K562 (cell line): ENCODE data around the gene CACNA1I. TPM values are rescaled to one million over a fixed set of nuclear protein-coding genes. Genes with fewer than 3 reads are reported as not detected.

Source experiments
- ATAC-seq: fragments of 200-7000 bp; cut with Tn5 transposase; 3 replicates; pipeline ENCODE4 v1.9.1; 2020; ENCODE audit warnings: moderate library complexity
- BruUV-seq: library from RNA; stranded (reverse); fragments of 400-500 nt; replicated peaks from 2 replicates; lab custom pipeline; 2021; lab: Mats Ljungman, UMichigan
- CTCF ChIA-PET: fragments of 300-600 bp; formaldehyde crosslinking; extraction: SDS; loops from one replicate; lab custom pipeline; 2021; ENCODE audit warnings: low intra/inter-chr PET ratio; lab: Yijun Ruan, JAX
- POLR2A ChIA-PET: fragments of 300-600, 350-650 bp; sonication (Branson Sonifier 250); formaldehyde crosslinking; extraction: SDS; loops from one replicate; lab custom pipeline; 2021; ENCODE audit warnings: antibody characterized with exemption, inconsistent platforms; lab: Yijun Ruan, JAX
- DNase-seq, 4 experiments: peaks; one replicate each; pipeline versions ENCODE4 v3.0.0 to v3.0.0-alpha.2; 2011 to 2018; ENCODE audit warnings: low spot score in 3 of 4, mixed read lengths in 3 of 4; ENCODE audit errors: extremely low read depth in 1 of 4
- FAIRE-seq: peaks from 2 replicates; lab custom pipeline; 2011; peaks lifted over from hg19 to GRCh38; lab: Jason Lieb, UNC
- H2AFZ ChIP-seq: 2 replicates; pipeline ENCODE4 v1.6.0; 2011; ENCODE audit warnings: low read depth, low read length, control low read depth, inconsistent platforms
- H3K27ac ChIP-seq: fragments of 200-600 bp; 3 replicates; pipeline ENCODE4 v1.8.0; 2011; ENCODE audit warnings: low read depth, mild to moderate bottlenecking, control low read depth, inconsistent platforms, low read length, moderate library complexity, mixed read lengths; ENCODE audit errors: extremely low read depth
- H3K27me3 ChIP-seq, 2 experiments: fragments of 300-600 bp in 1 of 2; 2 replicates in 1 of 2; 3 replicates in 1 of 2; pipeline versions ENCODE4 v1.6.0 to v1.8.0; 2011; ENCODE audit warnings: inconsistent platforms in 2 of 2, low read length in 2 of 2, mild to moderate bottlenecking in 1 of 2, mixed read lengths in 1 of 2, moderate library complexity in 1 of 2; ENCODE audit not compliant: control insufficient read depth in 2 of 2, insufficient read depth in 2 of 2
- H3K36me3 ChIP-seq: fragments of 300-600 bp; 3 replicates; pipeline ENCODE4 v1.8.0; 2011; ENCODE audit warnings: mild to moderate bottlenecking, low read length, inconsistent platforms; ENCODE audit not compliant: control insufficient read depth, insufficient read depth
- H3K4me1 ChIP-seq, 2 experiments: fragments of 200-600 bp in 1 of 2; replicated peaks in 1 of 2; 2 replicates in 1 of 2; 3 replicates in 1 of 2; pipeline versions ENCODE4 v1.5.1 to v1.8.0; 2011; ENCODE audit warnings: inconsistent platforms in 2 of 2, low read length in 2 of 2, mild to moderate bottlenecking in 1 of 2, mixed read lengths in 1 of 2, moderate library complexity in 1 of 2; ENCODE audit not compliant: control insufficient read depth in 2 of 2, insufficient read depth in 2 of 2
- H3K4me2 ChIP-seq: 2 replicates; pipeline ENCODE4 v1.6.1; 2011; ENCODE audit warnings: low read length, control low read depth, inconsistent platforms, mixed read lengths; ENCODE audit not compliant: insufficient read depth
- H3K4me3 ChIP-seq: fragments of 200-600 bp; sonication (generic), shearing (Covaris generic); 2 replicates; pipeline ENCODE4 v1.5.1; 2016; ENCODE audit warnings: control low read depth, inconsistent platforms
- H3K79me2 ChIP-seq: fragments of 200-600 bp; 3 replicates; pipeline ENCODE4 v1.8.0; 2011; ENCODE audit warnings: low read length, inconsistent platforms; ENCODE audit not compliant: control insufficient read depth, insufficient read depth
- H3K9ac ChIP-seq, 2 experiments: 2 replicates each; pipeline versions ENCODE4 v1.6.0 to v1.6.1; 2011; ENCODE audit warnings: low read depth in 2 of 2, low read length in 2 of 2, control low read depth in 1 of 2, inconsistent platforms in 1 of 2, mild to moderate bottlenecking in 1 of 2, mixed read lengths in 1 of 2; ENCODE audit not compliant: insufficient read depth in 1 of 2
- H3K9me1 ChIP-seq: one replicate; pipeline ENCODE4 v1.6.0; 2011; ENCODE audit warnings: inconsistent platforms, mild to moderate bottlenecking, low read length, moderate library complexity; ENCODE audit not compliant: control insufficient read depth, insufficient read depth
- H3K9me3 ChIP-seq: replicated peaks from 2 replicates; pipeline ENCODE4 v1.5.1; 2011; ENCODE audit warnings: low read depth, low read length, inconsistent platforms; ENCODE audit not compliant: control insufficient read depth, insufficient read depth
- H4K20me1 ChIP-seq: replicated peaks from 2 replicates; pipeline ENCODE4 v1.6.1; 2011; ENCODE audit warnings: low read length, inconsistent platforms, mixed read lengths; ENCODE audit not compliant: control insufficient read depth, insufficient read depth
- CCAR2 ChIP-seq: fragments of 200-400 bp; formaldehyde crosslinking; IDR thresholded peaks from 2 replicates; pipeline ENCODE4 v1.6.1; 2017; ENCODE audit warnings: mild to moderate bottlenecking, low read depth, low read length
- DNMT1 ChIP-seq: fragments of 450-650 bp; IDR thresholded peaks from 2 replicates; pipeline ENCODE4 v1.6.1; 2016; ENCODE audit warnings: antibody characterized with exemption, mild to moderate bottlenecking
- HDAC1 ChIP-seq, 2 experiments: fragments of 450-650 bp; IDR thresholded peaks; 2 replicates each; pipeline ENCODE4 v1.6.1; 2016 to 2017; ENCODE audit warnings: inconsistent platforms in 1 of 2, mild to moderate bottlenecking in 1 of 2, moderate library complexity in 1 of 2
- KAT8 ChIP-seq: fragments of 450-650 bp; IDR thresholded peaks from 2 replicates; pipeline ENCODE4 v1.6.1; 2016; ENCODE audit warnings: low read depth, mild to moderate bottlenecking
- POLR2AphosphoS5 ChIP-seq: IDR thresholded peaks from 2 replicates; pipeline ENCODE4 v1.6.1; 2011; ENCODE audit warnings: mild to moderate bottlenecking, low read depth, low read length, moderate library complexity; ENCODE audit not compliant: control insufficient read depth, insufficient read depth
- RFX1 ChIP-seq: fragments of 450-650 bp; IDR thresholded peaks from 2 replicates; pipeline ENCODE4 v1.6.1; 2016; ENCODE audit warnings: mild to moderate bottlenecking, moderate library complexity
- SIX5 ChIP-seq, 2 experiments: IDR thresholded peaks; 2 replicates each; pipeline ENCODE4 v1.6.1; 2011; ENCODE audit warnings: low read length in 2 of 2, borderline replicate concordance in 1 of 2, low read depth in 1 of 2, mild to moderate bottlenecking in 1 of 2, moderate library complexity in 1 of 2; ENCODE audit not compliant: insufficient read depth in 1 of 2
- ZBTB1 ChIP-seq: sonication (generic); formaldehyde crosslinking; IDR thresholded peaks from 2 replicates; pipeline ENCODE4 v1.8.1; 2023; ENCODE audit warnings: missing genetic modification reagents, low read depth, mild to moderate bottlenecking, borderline replicate concordance
- ZEB2 ChIP-seq: fragments of 450-650 bp; IDR thresholded peaks from 2 replicates; pipeline ENCODE4 v1.6.1; 2016
- ZNF175 ChIP-seq: fragments of 200-800 bp; sonication (Bioruptor generic); IDR thresholded peaks from 2 replicates; pipeline ENCODE4 v1.6.1; 2016; ENCODE audit warnings: low read depth, mild to moderate bottlenecking, missing genetic modification characterization, missing compliant biosample characterization
- ZNF354B ChIP-seq: fragments of 250-450 bp; sonication (Bioruptor Pico); IDR thresholded peaks from 2 replicates; pipeline ENCODE4 v1.4.0; 2020
- ZNF41 ChIP-seq: fragments of 250-450 bp; sonication (Bioruptor Pico); conservative IDR thresholded peaks from 2 replicates; pipeline ENCODE4 v1.4.0; 2020; ENCODE audit warnings: mild to moderate bottlenecking
- ZNF507 ChIP-seq: conservative IDR thresholded peaks from 2 replicates; pipeline ENCODE4 v1.6.1; 2017; ENCODE audit warnings: missing genetic modification characterization, missing compliant biosample characterization
- WGBS: fragments of 100-300 bp; shearing (Covaris generic); methylation state at CpG from one replicate; pipeline ENCODE4 v1.1.6; 2016; ENCODE audit warnings: low coverage, mixed read lengths; ENCODE audit not compliant: insufficient coverage; ENCODE audit errors: missing lambda C conversion rate; 5-methylcytosine and 5-hydroxymethylcytosine counted together
- in situ Hi-C: fragments of 300-500 bp; cut with MboI; formaldehyde crosslinking; loops from 4 replicates; pipeline ENCODE4 v1.15.0; 2018; ENCODE audit warnings: inconsistent platforms, mixed read lengths
- intact Hi-C: fragments of 100-400 bp; cut with micrococcal nuclease; formaldehyde crosslinking; loops from 2 replicates; pipeline ENCODE4 v1.14.2; 2022
- polyA plus RNA-seq, 8 experiments: library from polyadenylated mRNA; depleted of rRNA in 4 of 8; stranded (reverse) in 5 of 8; unstranded in 3 of 8; fragments of >200 nt; fragmentation: Nextera tagmentation in 2 of 8; fragmentation: Illumina TruSeq in 1 of 8; extraction: Ambion mirVana in 2 of 8; extraction: Trizol in 1 of 8; gene quantifications; 2 replicates each; pipeline versions ENCODE4 v1.2.1 to v1.2.3, GENCODE V29; 2011 to 2014; ENCODE audit warnings: inconsistent platforms in 1 of 8, missing spikeins in 1 of 8
- total RNA-seq, 7 experiments: library from RNA; depleted of rRNA in 6 of 7; stranded (reverse); fragments of >200 nt in 6 of 7; fragmentation: Illumina TruSeq in 2 of 7; extraction: Trizol in 2 of 7; gene quantifications; 2 replicates each; pipeline versions ENCODE4 v1.2.1 to v1.2.3, GENCODE V29; 2011 to 2021; ENCODE audit warnings: low replicate concordance in 1 of 7
- TF ChIP-seq, protein P1 (sequence below): sonication (generic); formaldehyde crosslinking; IDR thresholded peaks from 2 replicates; pipeline ENCODE4 v1.9.0; 2022; ENCODE audit warnings: mild to moderate bottlenecking, missing genetic modification reagents
- TF ChIP-seq, protein P2 (sequence below), 2 experiments: IDR thresholded peaks; 2 replicates each; pipeline ENCODE4 v1.6.1; 2012; ENCODE audit warnings: improper control_type of control experiment in 2 of 2, low read depth in 2 of 2, low read length in 2 of 2, borderline replicate concordance in 1 of 2
- TF ChIP-seq, protein P3 (sequence below): fragments of 250-450 bp; sonication (Bioruptor Pico); IDR thresholded peaks from 2 replicates; pipeline ENCODE4 v1.8.0; 2021; ENCODE audit warnings: mild to moderate bottlenecking, moderate library complexity
- TF ChIP-seq, protein P4 (sequence below), 2 experiments: fragments of 450-650 bp; conservative IDR thresholded peaks; 2 replicates each; pipeline ENCODE4 v1.6.1; 2017; ENCODE audit warnings: mild to moderate bottlenecking in 2 of 2, moderate library complexity in 2 of 2

CACNA1I gene
- total and polyA plus RNA-seq, 9 of the 15 experiments (the other 6 are each of a cell fraction or from before 2014, with no cell fraction given), result 0.01 to 0.79 (median 0.32) TPM; not detected in 1

DNA sequence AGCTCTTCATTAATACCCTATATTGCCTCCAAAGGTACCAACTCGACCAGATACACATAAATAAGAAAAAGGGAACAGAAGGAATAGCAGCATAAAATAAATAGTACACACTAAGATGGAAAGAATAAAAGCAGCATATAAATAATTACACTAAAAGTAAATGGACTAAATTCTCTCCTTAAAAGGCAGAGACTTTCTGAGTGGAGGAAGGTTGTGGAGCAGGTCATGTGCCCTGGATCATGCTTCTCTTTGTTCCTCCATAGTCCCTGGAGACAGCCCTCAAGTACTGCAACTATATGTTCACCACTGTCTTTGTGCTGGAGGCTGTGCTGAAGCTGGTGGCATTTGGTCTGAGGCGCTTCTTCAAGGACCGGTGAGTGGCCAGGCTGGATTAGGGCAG, 101.4 kb downstream of the CACNA1I start:
- H3K27me3 ChIP-seq, result no peaks in the 10 kb centered on the region
- no peaks in the 10 kb centered on the region for H4K20me1 ChIP-seq
- intact Hi-C loops, result no loop called here
- H3K4me2 ChIP-seq, result no peak overlapping the region
- FAIRE-seq (no peak), ATAC-seq (no peak), DNase-seq (no peak)
- CTCF ChIA-PET, result no interaction called here
- H3K9ac ChIP-seq, result no peak overlapping the region
- POLR2A ChIA-PET, result interaction anchor here (0.5 to 1.2 kb wide), 2 partner anchors 18 to 149 kb away, joined by 3 to 4 read pairs; no protein-coding TSS in a partner anchor
- no peak overlapping the region for H3K27ac ChIP-seq
- no peaks in the 10 kb centered on the region for H3K79me2 ChIP-seq
- H3K4me3 ChIP-seq, result no peak overlapping the region
- peaks cover 0 to under 1% of the 10 kb centered on the region in 2 experiments; a peak in 1 of 5 replicates for H3K4me1 ChIP-seq
- no peaks in the 10 kb centered on the region for H3K9me1 ChIP-seq
- WGBS, result 67% methylated on average over 3 of the region's 3 CpGs
- no TSS peak for BruUV-seq
- peaks cover 4% of the 10 kb centered on the region for H3K9me3 ChIP-seq
- no peaks in the 10 kb centered on the region for H3K36me3 ChIP-seq
- in situ Hi-C loops, result no loop called here
- no peak overlapping the region for H2AFZ ChIP-seq
- no peak for TF ChIP-seq ZEB2
- TF ChIP-seq, protein P1, sequence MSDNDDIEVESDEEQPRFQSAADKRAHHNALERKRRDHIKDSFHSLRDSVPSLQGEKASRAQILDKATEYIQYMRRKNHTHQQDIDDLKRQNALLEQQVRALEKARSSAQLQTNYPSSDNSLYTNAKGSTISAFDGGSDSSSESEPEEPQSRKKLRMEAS, result no peak
- TF ChIP-seq HDAC1 (IDR thresholded peaks at IDR 0.05), result no peak
- TF ChIP-seq, protein P2, sequence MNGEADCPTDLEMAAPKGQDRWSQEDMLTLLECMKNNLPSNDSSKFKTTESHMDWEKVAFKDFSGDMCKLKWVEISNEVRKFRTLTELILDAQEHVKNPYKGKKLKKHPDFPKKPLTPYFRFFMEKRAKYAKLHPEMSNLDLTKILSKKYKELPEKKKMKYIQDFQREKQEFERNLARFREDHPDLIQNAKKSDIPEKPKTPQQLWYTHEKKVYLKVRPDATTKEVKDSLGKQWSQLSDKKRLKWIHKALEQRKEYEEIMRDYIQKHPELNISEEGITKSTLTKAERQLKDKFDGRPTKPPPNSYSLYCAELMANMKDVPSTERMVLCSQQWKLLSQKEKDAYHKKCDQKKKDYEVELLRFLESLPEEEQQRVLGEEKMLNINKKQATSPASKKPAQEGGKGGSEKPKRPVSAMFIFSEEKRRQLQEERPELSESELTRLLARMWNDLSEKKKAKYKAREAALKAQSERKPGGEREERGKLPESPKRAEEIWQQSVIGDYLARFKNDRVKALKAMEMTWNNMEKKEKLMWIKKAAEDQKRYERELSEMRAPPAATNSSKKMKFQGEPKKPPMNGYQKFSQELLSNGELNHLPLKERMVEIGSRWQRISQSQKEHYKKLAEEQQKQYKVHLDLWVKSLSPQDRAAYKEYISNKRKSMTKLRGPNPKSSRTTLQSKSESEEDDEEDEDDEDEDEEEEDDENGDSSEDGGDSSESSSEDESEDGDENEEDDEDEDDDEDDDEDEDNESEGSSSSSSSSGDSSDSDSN (IDR thresholded peaks at IDR 0.05; ENCODE audit: borderline replicate concordance in 1 of 2, low read depth in 2 of 2, low read length in 2 of 2), result no peak
- TF ChIP-seq ZNF507 (tag), result peak; percentile 99
- no peak for TF ChIP-seq ZNF41 (CRISPR knock-in tag)
- no peak for TF ChIP-seq KAT8
- TF ChIP-seq POLR2AphosphoS5, result no peak
- TF ChIP-seq ZNF354B (CRISPR knock-in tag), result peak; percentile 96
- TF ChIP-seq, protein P3, sequence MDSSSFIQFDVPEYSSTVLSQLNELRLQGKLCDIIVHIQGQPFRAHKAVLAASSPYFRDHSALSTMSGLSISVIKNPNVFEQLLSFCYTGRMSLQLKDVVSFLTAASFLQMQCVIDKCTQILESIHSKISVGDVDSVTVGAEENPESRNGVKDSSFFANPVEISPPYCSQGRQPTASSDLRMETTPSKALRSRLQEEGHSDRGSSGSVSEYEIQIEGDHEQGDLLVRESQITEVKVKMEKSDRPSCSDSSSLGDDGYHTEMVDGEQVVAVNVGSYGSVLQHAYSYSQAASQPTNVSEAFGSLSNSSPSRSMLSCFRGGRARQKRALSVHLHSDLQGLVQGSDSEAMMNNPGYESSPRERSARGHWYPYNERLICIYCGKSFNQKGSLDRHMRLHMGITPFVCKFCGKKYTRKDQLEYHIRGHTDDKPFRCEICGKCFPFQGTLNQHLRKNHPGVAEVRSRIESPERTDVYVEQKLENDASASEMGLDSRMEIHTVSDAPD (CRISPR knock-in tag), result no peak
- TF ChIP-seq CCAR2, result no peak
- no peak for TF ChIP-seq SIX5 (IDR thresholded peaks at IDR 0.05; ENCODE audit: borderline replicate concordance in 1 of 2, insufficient read depth in 1 of 2, low read depth in 1 of 2, low read length in 2 of 2)
- TF ChIP-seq RFX1, result no peak
- TF ChIP-seq, protein P4, sequence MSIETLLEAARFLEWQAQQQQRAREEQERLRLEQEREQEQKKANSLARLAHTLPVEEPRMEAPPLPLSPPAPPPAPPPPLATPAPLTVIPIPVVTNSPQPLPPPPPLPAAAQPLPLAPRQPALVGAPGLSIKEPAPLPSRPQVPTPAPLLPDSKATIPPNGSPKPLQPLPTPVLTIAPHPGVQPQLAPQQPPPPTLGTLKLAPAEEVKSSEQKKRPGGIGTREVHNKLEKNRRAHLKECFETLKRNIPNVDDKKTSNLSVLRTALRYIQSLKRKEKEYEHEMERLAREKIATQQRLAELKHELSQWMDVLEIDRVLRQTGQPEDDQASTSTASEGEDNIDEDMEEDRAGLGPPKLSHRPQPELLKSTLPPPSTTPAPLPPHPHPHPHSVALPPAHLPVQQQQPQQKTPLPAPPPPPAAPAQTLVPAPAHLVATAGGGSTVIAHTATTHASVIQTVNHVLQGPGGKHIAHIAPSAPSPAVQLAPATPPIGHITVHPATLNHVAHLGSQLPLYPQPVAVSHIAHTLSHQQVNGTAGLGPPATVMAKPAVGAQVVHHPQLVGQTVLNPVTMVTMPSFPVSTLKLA (conservative IDR thresholded peaks at IDR 0.05), result no peak
- no peak for TF ChIP-seq ZBTB1 (CRISPR knock-in tag)
- TF ChIP-seq ZNF175, result no peak
- no peak for TF ChIP-seq DNMT1
